Stimulated activated CD4-positive, alpha-beta T cell treated with anti-CD3 and anti-CD28 coated beads, Interleukin-1b, Interleukin-23, amount 100 ng/mL, for 4 hours (primary cell): ENCODE results near the gene ELMO3.

ENCODE experiments used
- DNase-seq, 2 donors: peaks; one replicate each; pipeline ENCODE4 v3.0.0-alpha.2; 2020; ENCODE audit warnings: low read depth in 2 of 2

ELMO3 gene

GRCh38 chr16:67223992-67224391 is 25.1 kb downstream of the ELMO3 start:
- DNase-seq, result no peak

GRCh38 chr16:67226295-67226803 is 27.4 kb downstream of the ELMO3 start:
- DNase-seq, result no peak

GRCh38 chr16:67226804-67227566 is 28.1 kb downstream of the ELMO3 start, which contains the start of gene TMEM208:
Gene TMEM208, plus strand, starts transcription at chr16:67227130. Its CDS starts 89 bp downstream, at chr16:67227219.
- DNase-seq, result peak; percentile 95 to 96

GRCh38 chr16:67227567-67227921 is 28.6 kb downstream of the ELMO3 start:
- DNase-seq, result no peak

GRCh38 chr16:67228034-67228785 is 29.3 kb downstream of the ELMO3 start:
- no peak for DNase-seq

GRCh38 chr16:67228905-67229304 is 30.0 kb downstream of the ELMO3 start:
- no peak for DNase-seq

- DNase-seq, result no peak
Measured at GRCh38 chr16:67229906-67230808, 31.2 kb downstream of the ELMO3 start.

- no peak for DNase-seq
Measured at GRCh38 chr16:67230809-67231660, 32.1 kb downstream of the ELMO3 start.

GRCh38 chr16:67233596-67233995 is 34.7 kb downstream of the ELMO3 start:
- no peak for DNase-seq

GRCh38 chr16:67234180-67234597 is 35.3 kb downstream of the ELMO3 start:
- no peak for DNase-seq

GRCh38 chr16:67235816-67236562 is 37.1 kb downstream of the ELMO3 start:
- no peak for DNase-seq

GRCh38 chr16:67236563-67237395 is 37.8 kb downstream of the ELMO3 start:
- DNase-seq, result peak in 1 of 2 donors; percentile 64

GRCh38 chr16:67237396-67238277 is 38.7 kb downstream of the ELMO3 start:
- DNase-seq, result no peak

- no peak for DNase-seq
Measured at GRCh38 chr16:67238278-67238575, 39.3 kb downstream of the ELMO3 start.

- DNase-seq, result no peak
Measured at GRCh38 chr16:67238806-67239470, 40.0 kb downstream of the ELMO3 start.

- DNase-seq, result no peak
Measured at GRCh38 chr16:67240506-67240905, 41.6 kb downstream of the ELMO3 start.

GRCh38 chr16:67241008-67241900 is 42.3 kb downstream of the ELMO3 start:
- DNase-seq, result no peak
